NCI-H1417 (cell line): ENCODE data around the gene AGMAT.
"Not testable (repeated sequence)": the region's sequence is repeated elsewhere in the genome, so short reads cannot be mapped to it uniquely, and the experiment has no call there.

ENCODE experiments used
- DNase-seq, 3 experiments: peaks; one replicate each; lab custom pipeline; 2025; lab: John Stamatoyannopoulos, UW

The AGMAT gene

DNA sequence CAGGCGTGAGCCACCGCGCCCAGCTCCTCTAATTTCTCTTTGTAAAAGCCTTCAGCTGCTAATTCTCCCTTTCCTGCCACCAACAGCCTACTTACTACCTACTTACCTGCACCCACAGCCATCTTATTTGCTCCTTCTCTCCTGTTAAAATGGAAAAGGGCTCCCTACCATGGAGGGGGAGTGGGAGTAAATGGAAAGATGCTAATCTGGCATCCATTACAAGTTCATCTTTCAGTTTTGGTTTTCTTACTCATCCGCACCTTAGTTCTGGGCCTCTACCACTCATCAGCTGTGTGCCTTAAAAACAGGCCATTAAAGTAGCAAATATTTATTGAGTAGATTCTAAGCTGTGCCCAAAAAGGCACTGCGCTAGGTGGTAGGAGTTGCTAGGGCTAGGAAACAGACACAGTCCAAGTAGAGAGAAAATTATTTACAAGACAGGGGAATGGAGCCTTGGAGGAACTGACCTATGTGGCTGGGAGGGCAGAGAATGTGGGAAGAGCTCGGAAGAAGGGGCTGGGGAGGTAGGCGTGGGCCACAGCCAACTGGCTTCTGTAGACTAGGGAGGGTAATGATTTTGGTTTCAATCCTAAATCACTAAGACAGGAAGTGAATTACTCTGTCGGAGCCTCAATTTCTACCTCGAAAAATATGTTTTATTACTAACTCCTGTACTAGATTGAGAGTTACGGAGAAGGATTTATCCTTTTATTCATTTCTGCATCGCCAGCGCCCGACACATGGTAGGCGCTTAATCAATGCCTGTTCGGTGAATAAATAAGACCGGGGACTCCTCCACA is 31.7 kb upstream of the AGMAT start:
- no peak for DNase-seq

DNA sequence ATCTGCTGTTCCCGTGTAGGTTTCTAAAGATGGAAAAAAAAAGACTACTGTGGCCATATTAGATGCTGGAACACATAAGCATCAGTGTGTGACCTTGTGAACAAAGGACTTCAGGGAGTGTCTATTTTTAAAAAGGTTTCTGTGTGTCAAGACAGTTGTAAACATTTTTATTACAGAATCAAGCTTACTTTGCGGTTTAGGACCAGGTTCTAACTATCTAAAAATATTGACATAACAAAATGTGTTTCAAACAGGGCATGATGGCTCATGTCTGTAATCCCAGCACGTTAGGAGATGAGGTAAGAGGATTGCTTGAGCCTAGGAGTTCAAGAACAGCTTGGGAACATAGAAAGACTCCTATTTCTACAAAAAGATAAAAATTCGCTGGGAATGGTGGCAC is 25.3 kb upstream of the AGMAT start:
- peak in 1 of 3 experiments; percentile 12 for DNase-seq

DNA sequence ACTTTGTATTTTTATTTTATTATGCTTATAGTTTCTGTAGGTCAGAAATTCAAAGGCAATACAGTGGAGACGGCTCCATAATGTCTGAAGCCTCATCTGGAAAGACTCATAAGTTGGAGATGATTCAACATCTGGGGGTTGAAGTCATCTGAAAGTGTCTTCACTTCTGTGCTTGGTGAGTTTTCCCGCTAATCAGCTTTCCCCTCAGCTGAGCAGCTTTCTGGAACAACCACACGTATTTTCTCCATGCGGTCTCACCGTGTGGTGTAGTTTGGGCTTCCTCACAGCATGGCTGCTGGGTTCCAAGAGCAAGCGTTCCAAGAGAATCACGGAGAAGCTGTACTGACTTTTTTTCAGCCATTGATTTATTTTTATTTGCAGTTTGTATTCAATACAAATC is 24.8 kb upstream of the AGMAT start:
- DNase-seq = no peak

DNA sequence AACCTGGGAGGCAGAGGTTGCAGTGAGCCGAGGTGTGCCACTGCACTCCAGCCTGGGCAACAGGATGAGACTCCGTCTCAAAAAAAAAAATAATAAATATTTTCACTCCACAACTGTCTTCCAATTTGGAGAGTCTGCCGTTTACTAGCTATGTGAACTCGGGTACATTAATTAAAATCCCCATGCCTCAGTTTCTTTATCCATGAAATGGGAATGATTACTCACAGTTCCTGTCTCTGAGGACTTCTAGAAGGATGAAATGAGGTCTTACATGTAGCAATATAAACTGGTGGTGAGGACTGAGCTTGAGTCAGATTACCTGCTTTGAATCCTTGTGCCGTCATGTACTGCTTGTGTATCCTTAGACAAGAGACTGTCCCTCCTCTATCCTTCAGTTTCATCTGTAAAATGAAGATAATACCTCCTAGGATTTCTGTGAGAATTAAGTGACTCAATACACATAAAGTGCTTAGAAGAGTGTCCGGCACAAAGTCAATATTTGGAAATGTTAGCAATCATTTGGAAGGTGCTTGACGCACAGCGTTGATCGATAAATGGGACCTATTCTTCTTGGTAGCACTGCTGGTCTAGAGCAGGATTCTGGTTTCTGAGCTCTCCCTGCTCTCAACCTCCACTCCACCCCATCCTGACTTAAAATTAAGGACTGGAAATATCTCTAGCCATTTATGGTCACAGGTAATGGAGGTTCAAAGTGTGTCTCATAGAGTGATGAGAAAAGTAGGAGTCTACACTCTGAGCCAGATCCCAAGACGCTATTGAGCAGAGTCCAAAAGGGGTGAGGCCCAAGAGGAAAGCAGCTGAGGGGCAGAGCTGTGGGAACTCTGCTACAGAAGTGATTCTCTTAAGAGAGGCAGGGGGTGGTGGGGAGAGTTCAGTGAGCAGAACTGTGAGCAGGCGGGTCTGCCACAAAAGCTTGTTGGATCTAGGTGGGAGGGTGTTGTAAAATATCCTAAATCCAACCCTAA is 20.8 kb upstream of the AGMAT start:
- DNase-seq = no peak

DNA sequence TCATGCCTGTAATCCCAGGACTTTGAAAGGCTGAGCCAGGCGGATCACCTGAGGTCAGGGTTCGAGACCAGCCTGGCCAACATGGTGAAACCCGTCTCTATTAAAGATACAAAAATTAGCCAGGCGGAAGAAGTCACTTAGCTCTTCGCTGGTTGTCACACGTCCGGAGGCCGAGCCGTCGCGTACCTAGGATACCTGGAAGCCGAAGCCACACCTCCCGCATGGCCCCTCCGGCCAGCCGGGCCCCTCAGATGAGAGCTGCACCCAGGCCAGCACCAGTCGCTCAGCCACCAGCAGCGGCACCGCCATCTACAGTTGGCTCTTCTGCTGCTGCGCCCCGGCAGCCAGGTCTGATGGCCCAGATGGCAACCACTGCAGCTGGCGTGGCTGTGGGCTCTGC is 19.5 kb upstream of the AGMAT start:
- DNase-seq = not testable (repeated sequence)

DNA sequence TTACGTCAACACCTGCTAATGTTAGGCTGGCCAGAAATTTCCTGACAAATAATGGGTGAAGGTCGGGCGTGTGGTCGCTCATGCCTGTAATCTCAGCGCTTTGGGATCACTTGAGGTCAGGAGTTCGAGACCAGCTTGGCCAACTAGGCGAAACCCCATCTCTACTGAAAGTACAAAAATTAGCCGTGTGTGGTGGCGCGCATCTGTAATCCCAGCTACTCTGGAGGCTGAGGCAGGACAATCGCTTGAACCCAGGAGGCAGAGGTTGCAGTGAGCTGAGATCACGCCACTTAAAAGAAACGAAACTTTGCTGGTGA is 19.1 kb upstream of the AGMAT start:
- DNase-seq = not testable (repeated sequence)

DNA sequence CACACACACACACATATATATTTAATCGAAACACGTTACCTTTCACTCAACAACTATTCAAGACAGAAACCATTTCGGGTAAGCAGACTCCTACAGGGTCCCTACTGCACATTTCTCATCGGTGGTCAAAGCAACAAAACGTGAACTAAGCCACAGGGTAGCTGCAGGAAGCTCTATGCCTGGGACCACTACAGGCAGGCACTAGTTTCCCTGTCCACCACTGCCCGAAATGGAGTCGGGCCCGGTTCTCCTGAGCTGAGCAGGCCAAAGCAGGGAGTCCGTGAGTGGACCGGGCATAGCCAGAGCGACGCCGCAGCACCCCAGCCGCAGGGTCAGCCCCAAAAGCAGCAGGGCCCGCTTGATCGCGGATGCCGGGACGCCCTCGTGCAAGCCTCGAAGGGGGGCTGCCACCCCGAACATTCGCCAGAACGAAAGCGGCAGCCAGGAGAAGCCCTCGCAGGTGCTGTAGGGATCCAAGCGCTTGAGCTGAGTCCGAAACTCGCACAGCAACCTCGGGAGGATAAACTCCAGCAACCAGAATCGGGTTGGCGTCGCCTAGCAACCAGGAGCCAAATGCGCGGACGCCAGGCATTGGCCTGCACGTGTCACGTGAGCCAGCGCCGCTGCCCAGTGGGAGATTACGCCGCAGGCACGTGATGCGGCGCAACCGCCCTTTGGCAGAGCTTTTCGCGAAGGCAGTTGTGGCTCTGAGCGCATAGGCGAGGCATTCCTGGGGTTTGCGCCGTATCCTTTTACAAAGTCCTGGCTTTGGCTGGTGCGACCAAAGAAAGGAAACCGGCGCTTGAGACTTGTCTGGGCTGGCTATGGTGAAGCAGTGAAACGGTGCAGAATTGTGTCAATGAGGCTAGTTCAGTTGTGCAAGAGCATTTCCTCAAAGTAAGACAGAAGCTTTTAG is 18.5 kb upstream of the AGMAT start:
- DNase-seq = peak; percentile 94 to 98 (median 97)

DNA sequence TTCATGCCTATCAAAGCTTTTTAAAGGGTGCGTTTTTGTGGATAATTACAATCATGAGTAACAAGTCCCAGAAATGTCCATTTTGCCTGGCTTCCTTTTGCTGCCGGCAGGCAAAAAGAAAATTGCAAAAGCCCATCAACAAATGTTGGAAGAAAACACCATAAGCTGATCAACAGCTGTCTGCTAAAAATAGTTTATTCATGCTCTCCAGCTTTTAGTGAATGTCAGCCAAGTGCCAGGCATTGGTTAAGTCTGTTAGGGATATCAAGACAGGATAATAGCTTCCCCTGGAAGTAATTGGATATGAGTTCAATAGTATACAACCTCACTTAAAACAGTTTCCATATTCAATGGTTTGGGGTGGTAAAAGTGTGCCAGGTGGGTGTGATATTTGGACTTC is 13.6 kb upstream of the AGMAT start:
- no peak for DNase-seq

DNA sequence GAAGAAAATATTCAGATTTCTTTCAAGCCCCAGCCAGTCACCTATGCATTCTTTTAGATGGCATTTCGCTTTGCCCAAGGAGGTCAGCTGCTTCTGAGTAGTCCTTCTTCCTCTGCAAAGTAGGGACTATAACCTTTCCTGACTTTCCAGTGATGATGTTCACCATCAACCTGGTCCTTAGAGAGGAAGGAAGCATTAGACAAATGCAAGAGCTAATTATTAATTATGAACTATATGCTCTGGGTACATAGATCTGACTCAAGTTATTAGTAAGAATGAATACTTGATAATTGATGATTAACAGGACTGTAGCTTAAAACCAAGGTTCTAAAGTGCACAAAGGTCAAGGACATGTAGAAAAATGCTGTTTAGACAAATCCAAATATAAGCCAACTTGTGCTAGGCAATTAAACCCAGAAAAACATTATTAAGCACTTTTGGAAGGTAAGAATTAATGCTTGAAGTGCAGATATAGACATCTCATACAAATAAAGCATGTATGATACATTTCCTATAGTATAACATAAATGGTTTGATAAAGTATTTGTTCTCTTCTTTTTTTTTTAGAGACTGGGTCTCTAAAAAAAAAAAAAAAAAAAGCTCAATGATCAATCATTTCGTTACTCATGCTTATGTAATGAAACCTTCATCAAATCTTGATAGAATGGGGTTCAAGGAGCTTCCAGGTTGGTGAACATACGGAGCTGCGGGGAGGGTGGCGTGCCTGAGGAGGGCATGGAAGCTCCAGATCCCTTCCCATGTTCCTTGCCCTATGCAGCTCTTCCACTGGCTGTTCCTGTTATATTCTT is 11.2 kb upstream of the AGMAT start:
- DNase-seq = no peak

DNA sequence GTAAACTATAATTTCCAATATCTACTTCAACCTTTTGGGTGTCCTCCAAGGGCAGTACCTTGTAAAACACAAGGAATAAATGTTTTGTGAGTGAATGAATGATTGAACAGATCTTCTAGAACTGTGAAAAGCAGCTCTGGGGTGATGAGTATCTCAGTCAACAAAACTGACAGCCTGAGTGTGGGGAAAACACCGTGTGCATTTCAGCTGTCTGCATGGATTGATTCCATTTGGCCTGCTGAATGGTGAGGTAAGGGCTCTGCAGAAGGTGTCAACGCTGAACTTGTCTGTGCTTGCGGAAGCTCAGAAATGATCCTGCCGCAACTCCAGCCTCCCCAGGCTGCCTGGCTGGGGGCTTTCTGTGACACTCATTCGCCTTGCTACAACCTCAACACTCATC is 7.4 kb upstream of the AGMAT start:
- DNase-seq = no peak

DNA sequence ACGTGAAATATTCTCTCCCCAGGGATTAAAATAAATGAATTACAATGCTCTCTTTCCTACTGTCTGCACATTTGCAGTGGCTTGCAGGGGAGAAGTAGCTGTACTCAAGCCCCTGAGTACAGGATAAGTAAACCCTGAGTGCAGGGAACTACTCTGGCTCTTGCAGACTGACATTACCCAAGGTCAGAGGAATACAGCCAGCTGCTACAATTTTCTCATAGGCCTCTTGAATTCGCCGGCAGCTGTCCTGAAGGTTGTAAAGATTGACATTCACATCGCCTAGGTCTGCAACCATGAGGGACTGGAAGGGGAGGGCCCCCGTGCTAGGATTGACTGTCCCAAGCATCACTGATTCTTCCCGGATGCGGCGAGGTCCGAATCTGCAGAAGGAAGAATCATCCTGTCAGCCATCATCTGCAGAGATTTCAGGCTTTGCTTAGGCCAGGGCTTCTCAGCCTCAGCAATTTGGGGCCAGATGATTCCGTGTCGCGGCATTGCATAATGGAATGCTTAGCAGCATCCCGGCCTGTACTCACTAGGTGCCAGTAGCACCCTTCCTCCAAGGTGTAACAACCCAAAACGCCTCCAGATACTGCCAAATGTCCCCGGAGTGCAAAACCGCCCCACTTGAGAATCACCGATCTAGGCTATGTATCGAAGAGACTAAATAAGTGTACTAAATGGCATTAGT is 1.7 kb downstream of the AGMAT start:
- no peak for DNase-seq

DNA sequence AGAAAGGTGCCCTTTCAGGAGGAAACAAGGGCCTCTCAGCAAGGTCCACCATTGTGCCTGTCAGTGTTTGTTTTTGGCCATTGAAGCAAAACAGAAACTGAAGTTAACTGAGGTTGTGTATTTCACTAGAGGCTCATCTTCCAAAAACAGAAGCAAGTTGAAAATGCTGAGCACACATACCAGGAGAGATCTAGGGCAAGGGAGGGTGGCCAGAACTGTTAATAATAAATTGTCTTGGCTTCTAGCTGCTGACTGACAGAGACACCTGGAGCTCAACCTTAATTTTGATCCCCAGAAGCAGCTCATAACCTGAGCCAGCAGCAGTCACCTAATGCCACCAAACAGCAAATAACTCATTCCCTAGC is 5.2 kb downstream of the AGMAT start:
- no peak for DNase-seq

DNA sequence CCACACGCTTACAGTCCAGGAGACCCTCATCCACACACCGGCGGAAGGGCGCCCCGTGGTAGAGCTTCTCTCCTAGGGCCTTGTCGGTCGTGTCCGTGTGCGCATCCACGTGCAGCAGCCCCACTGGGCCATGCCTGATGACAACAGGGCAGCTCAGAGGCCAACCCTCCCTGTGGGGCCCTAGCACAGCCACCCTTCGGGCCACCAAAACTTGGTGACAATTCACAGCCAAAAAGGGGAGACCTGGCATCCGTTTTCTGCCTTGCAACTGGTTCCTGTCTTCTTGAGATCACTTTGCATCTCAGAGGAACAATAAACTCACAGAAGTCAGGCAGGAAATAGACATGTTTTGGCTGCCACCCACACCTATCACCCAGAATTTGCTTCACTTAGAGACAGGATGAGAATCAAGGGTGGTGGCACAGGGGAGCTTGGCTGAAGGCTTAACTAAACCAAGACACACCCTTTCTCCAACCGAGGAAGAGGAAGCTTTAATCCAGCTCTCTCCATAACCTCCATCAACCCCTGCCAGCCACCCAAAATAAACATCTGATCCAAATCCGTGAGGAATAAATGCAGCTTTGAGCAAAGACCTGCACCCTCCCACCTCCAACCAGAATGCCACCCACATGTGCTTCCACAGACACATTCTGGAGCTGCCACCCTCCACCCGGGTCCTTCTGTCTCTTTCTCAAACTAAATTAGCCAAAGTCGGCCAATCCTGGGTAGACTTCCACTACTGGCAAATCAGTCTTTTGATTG is 5.7 kb downstream of the AGMAT start:
- no peak for DNase-seq

DNA sequence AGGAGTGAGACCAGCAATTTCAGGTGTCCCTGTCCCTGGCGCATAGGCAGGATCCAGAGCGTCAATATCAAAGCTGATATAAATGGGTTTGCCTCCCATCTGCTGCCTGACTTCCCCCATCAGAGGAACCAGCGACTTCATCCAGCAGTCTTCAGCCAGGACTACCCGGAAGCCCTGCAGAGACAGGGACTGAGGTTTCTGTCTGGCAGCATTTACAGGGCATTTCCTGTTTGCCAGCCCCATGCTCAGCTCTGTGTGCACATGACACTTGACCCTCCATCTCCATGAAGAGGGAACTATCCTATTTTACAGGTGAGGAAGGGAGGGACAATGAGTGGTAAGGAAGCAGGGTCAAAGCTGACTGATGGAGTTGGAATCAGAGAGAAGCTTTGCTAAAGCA is 7.2 kb downstream of the AGMAT start:
- no peak for DNase-seq

DNA sequence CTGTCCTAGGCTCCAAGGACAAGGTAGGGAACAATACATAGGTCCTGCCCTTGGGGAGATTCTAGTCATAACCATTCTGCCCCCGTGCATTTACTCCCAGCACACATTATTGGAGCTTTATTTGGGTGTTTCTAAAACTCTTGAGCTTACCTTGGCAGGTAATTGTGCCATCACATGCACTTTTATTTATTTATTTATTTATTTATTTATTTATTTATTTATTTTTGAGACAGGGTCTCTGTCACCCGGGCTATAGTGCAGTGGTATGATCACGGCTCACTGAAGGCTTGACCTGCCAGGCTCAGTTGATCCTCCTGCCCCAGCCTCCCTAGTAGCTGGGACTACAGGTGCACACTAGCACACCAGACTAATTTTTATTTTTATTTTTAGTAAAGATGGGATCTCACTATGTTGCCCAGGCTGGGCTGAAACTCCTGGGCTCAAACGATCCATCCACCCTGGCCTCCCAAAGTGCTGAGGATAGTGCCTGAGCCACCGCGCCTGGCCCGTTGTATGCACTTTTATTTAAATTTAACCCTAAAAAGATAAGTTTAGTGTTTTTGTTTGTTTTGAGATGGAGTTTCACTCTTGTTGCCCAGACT is 9.2 kb downstream of the AGMAT start:
- DNase-seq = no peak

DNA sequence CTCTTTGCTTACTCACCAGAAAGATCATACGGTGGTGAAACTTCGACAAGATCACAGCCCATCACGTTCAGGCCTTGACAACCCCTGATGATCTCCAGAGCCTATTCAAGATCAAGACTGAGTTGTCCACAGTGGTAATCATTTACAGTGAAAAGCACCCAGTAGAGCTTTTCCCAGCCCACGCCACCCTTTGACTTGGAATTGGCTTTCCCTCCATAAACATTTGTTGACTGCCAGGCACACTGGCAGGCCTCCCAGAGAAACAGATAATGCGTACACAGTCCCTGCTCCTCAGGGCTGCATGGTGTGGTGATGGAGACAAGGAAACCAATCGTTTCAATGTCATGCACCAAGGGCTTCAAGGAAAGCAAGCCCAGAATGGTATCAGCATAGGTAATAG is 10.1 kb downstream of the AGMAT start:
- DNase-seq = no peak

DNA sequence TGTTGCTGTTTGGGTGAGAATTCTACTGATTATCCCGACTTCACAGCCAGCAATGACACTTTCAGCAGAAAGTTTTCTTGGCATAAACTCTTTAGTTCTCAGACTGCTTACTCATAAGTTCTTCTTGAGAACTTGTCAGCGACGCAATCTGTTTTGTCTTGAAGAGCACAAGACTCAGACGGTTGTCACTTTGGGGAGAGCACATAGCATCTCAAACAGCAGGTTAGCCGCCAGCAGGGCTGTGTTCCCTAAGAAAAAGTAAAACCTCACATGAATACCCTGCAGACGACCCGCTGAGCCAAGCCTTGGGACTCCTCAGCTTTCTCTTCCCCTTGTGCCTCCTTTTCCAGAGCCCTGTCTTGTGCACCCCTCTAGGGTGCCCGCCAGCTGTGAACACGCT is 11.4 kb downstream of the AGMAT start:
- DNase-seq = no peak

DNA sequence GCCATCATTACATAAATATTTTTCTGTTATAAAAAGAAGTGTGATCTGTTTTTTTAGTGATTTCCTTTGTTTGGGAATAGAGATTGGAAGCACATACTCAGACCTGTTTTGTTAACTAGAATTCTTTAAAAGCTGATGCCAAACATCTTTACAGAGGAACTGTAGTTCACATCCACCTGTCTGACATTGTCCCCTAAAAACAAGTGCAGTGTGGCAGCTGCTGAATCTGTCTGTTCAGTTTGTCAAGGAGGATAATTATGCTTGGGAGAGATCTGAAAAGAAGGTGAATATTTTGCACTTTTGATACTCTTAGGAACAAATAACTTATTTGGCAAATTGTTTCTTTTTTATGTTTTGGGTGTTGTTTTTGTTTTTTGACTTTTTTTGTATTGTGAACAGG is 13.6 kb downstream of the AGMAT start:
- peak in 1 of 3 experiments; percentile 30 for DNase-seq

DNA sequence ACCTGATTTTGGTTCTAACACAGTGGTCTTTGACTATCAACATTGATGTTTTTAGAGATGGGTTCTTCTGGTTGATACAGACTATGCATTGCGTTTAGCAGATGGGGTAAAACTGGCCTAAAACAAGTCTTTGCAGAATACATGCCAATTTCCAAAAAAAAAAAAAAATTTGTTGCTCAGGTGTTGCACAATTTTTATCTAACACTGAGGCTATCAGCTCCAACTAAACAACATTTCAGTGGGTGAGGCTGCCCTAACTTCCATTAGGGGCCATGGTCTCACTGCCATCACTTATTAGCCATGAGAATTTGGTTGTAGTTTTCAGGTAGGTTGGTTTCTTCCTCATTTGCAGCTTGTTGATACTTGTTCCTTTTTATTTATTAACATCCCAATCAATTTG is 14.0 kb downstream of the AGMAT start:
- no peak for DNase-seq
